Occipital lobe (tissue), 2 donors: ENCODE data around the gene GLS. TPM values are rescaled to one million over a fixed set of nuclear protein-coding genes. Genes with fewer than 3 reads are reported as not detected.
"Not testable (repeated sequence)": the region's sequence is repeated elsewhere in the genome, so short reads cannot be mapped to it uniquely, and the experiment has no call there.

Source experiments
- DNase-seq: peaks from one replicate; lab custom pipeline; 2025; lab: John Stamatoyannopoulos, UW
- total RNA-seq: library from RNA; depleted of rRNA; stranded (reverse); fragments of >200 nt; gene quantifications from one replicate; pipeline ENCODE4 v1.2.3, GENCODE V29; 2014

The GLS gene
- total RNA-seq, 1 donor from 2014 or later = 207 TPM

DNA sequence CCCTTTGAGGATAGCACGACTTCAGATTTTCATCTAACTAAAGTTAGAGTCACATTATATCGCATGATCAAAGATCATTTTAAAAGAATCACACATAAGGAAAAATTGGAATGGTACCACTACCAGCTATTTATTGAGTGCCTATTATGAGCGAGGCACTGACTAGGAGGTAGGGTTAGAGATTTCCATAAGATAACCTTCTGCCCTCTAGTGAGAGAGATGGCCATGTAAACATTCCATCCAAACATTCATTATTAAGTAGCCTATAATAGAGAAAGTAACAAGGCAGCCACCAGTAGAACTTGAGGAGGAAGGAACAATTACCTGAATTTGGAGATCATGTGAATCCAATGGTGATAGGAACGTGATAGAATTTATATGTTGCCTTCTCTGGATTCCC lies 25.4 kb upstream of the GLS start:
- DNase-seq = no peak

DNA sequence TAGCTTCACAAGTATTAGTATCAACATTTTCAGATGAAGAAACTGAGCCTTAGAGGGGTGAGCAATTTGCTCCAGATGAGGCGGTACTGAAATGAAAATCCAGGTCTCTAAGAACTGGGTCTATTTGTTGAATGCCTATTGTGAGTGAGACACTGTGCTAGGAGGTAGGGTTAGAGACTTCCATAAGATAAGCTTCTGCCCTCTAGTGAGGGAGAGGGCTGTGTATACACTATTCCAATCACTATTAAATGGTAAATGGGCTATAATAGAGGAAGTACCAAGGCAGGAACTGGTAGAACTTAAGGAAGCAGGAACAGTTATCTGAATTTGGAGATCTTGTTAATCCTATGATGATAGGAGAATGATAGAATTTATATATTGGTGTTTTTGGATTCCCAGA lies 23.6 kb upstream of the GLS start:
- no peak for DNase-seq

DNA sequence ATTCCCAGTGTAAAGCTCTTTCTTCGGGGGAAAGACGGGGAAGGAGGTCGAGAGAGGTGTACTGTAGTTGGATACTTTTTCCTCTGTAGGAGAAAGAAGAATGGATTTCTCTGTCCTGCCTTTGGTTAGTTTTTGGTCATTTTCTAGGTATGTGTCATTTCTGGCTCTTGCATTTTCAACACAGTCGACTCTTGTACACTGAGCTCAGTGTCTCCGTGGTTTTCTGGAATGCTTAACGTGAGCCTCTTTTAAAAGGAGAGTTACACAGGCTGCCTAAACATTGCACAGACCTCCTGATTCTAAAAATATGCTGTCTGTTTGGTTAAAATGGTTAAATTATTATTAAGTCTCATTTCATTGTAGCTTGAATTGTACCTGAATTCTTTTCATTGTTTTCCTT lies 21.8 kb upstream of the GLS start:
- DNase-seq = no peak

DNA sequence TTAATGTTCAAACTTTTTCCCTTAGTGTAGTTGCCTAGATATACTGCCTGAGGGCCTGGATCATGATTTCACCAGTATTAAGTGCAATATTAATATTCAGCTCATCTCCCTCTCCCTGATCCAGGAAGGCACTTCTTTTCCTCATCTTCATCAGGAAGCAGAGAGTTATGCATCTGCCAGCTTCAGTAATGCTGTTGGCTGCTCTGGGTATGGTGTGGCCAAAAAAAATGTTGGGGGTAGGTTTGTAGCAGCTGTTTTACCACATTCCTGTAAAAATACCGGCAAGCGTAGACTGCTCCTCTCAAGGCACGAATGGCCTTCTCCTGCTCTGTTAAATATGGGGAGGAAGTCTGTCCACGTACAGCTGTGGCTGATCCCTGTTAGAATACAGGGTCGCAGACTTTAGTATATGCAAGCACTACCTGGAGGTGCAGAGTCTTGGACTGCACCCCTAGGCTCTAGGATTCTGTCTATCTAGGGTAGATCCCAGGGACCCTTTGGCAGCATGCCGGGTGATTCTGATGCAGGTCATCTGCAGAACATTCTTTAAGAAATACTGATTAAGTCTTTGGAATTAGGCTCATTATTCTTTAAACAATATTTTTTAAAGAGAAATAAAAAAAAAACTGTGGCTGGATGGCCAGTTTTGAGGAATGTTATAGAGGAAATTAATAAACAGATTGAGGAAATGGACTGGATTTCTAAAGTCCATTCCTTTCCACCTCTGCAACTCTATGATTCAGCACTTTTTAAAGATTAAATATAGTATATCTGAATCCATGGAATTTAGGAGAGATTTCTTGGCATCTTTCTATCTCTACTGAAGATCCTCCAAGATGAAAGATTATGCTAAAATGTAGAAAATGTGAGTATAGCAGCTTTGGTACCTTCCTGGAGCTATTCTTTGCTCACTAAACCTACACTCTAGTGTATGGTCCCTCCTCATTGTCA lies 21.0 kb upstream of the GLS start:
- no peak for DNase-seq

DNA sequence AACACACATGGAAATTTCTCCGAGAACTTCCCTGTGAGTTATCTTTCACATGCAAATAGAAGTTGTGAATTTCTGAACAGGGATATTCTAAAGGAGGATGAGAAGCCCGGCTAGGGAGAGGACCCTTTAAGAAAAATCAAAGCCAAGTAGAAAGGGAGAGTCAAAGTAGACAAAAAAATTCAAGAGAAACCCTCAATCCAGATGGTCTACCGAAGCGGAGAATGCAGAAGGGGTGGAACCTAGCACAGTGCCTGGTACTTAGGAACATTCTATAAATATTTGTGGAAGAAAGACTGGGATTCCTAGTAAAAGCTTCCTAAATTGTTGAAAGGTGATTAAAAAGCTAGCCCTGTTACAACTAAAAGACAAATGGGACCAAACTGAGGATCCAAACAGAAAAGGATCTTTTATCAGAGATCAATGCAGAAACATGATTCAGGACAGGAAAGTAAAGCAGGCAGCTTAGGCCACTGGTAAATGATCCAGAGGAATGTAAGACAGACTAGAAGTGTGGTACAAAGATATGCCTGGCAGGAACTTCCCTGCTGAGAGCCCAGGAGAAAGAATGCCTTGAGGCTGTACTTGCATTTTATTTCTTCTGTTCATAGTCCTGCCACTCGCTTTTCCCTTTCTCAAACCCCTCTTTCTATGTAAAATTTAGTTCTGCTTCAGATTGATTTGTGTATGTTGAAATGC lies 19.5 kb upstream of the GLS start:
- no peak for DNase-seq

DNA sequence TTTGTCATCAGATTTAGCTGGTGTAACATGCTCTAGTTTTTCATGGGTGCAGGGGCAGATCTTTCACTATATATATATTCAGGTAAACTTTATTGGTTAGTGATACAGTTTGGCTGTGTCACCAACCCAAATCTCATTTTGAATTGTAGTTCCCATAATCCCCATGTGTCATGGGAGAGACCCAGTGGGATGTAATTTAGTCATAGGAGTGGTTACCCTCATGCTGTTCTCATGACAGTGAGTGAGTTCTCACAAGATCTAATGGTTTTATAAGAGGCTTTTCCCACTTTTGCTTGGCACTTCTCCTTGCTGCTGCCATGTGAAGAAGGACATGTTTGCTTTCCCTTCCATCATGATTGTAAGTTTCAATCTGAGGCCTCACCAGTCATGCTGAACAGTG lies 18.5 kb upstream of the GLS start:
- DNase-seq = not testable (repeated sequence)

DNA sequence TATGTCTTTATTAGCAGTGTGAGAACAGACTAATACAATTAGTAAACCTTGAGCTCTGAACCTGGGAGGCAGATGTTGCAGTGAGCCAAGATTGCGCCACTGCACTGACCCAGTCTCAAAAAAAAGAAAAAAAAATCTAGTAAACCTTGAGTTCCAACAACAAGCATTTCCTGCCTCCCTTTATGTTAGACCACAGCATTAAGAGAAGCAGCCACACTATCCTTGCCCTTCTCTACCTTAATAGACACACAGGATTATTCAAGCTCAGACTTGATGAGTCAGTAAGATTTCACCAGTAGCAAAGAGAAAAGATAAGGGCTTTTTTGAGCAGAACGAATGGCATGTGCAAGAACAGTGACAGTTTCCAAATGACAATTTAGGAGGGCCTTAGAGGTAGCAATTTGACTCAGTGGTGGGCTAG lies 18.0 kb upstream of the GLS start:
- DNase-seq = no peak

DNA sequence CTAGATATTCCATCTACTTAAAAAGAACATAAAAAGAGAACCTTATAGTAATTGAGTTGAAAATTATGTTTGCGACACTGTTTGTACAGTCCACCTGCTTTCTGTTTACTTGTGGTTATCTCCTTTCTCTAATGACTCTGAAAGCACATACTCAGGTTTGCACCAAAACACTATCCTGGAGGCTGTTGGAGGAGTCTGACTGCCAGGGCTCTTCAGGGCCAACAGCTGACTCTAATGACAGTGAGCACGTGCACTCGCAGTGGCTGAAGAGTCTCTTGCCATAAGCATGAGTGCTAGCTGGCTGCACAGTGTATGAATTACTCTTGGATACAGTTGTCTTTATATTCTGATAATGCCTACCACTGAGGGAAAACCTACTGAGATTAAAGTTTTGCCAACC lies 16.7 kb upstream of the GLS start:
- DNase-seq = no peak

DNA sequence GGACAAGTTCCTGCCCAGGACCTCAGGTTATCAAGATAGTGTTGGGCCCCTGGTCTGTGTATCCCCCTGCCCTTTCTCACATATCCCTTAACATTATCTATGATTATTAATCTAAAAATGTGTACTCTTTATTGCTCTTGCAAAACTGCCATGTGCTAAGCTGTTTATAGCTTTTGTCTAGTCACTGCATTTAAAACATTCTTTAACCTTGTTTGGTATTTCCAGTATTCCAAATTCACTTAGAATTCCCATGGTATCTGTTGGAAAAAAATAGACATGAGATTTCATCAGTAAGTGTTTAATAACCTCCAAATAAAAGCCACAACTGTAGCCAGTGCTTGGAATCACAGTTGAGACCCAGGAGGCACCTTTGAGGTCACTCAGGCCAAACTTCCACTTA lies 16.2 kb upstream of the GLS start:
- DNase-seq = no peak

DNA sequence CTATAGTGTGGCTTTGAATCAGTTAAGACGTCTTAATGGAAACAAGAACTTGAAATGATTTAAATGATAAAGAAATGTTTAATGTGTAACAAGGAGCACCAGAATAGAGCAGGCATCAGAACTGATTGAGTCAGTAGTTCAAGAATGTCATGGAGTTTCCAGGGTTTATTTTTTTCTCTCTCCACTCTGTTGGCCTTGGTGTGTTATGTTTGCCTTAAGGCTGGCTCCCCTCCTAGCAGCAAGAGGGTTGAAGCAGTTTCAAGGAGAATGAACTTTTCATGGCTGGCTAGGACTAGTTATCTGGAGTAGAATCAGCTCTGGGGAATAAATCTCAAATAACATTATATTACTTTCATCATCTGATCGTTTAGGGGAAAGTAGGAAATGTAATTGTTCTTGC lies 13.4 kb upstream of the GLS start:
- DNase-seq = no peak

DNA sequence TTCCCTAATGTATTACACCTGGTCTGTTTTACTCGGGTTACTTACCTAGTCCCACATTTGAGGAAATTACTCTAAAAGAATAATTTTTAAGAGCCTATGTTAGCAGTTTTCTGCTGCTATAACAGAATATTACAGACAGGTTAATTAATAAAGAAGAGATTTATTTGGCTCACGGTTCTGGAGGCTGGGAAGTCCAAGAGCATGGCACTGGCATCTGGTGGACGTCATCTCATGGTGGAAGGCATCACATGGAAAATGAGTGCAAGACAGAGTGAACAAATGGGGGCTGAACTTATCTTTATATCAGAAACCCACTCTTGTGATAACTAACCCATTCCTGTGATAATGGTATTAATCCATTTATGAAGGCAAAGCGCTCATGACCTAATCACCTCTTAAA lies 12.8 kb upstream of the GLS start:
- DNase-seq = no peak

DNA sequence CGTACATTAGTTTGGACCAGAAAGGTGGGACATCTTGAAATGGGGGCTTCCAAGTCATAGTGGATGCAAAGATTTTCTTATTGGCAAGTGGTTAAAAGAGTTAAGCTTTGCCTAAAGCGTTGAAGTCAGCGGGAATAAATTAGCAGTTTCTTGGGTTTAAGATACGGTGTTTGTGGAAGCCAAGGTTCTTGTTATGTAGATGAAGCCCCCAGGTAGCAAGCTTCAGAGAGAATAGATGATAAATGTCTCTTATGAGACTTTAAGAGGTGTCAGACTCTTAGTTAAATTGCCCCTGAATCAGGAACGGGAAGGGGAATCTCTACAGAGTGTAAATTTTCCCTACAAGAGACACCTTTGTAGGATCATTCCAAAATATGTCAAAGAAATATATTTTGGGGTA lies 10.9 kb upstream of the GLS start:
- DNase-seq = no peak

DNA sequence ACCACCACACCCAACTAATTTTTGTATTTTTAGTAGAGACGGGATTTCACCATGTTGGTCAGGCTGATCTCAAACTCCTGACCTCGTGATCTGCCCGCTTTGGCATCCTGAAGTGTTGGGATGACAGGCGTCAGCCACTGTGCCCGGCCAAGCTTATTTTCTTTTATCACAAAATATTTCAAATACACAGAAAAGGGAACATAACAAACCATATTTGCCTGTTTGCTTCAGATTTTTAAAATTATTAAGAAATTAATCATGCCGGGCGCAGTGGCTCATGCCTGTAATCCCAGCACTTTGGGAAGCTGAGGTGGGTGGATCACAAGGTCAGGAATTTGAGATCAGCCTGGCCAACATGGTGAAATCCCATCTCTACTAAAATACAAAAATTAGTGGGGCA lies 7.2 kb upstream of the GLS start:
- not testable (repeated sequence) for DNase-seq

DNA sequence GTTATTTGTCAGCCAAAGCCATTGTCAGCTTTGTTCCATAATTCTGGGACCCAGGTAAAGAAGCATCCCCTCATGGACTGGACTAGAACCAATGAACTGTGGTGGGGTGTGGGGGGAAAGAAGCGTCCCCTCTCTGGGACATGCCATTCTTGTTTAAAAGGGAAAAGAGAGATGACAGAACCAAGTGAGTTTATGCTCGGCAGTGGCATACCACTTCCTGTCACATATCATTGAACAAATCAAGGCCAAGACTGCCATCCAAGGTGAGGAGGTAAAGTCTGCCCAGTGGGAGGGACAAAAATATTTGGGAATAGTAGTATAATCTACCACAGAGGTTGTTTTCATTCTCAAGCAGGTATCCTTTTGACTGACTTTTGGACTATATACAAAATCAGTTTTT lies 4.7 kb upstream of the GLS start:
- no peak for DNase-seq

DNA sequence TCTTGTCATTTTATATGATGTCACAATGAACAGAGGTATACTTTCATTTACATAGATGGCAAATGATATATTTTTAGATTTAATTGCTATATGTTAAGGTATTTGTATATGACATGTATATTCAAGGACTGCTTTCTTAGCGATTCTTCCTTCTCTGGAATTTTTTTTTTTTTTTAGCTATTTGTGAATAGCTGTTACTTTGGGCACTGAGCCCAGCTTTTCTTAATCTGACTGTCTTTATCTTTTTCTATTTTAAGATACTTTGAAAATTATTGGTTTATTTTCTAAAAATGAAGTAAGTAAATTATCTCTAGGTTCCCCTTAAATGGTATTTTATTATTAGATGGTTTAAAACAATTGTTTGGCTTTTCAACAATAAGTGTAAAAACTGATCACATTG lies 4.0 kb upstream of the GLS start:
- DNase-seq = no peak

DNA sequence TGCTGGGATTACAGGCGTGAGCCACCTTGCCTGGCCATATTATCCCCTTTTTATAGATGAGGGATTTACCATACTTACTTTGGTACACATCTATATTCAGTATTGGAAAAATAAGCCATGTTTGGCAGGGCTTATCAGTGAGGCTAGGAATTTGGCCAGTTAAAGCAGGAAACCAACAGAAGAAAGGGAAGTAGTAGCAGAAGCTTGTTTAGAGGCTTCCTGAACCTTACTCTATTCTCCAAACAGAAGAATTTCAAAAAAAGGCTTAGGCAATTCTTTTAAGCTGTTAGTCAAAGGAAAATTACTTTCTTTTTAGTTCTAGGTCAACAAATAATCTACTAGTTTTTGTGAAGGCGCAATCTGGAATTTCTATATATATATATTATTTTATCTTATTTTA lies 3.2 kb upstream of the GLS start:
- no peak for DNase-seq

DNA sequence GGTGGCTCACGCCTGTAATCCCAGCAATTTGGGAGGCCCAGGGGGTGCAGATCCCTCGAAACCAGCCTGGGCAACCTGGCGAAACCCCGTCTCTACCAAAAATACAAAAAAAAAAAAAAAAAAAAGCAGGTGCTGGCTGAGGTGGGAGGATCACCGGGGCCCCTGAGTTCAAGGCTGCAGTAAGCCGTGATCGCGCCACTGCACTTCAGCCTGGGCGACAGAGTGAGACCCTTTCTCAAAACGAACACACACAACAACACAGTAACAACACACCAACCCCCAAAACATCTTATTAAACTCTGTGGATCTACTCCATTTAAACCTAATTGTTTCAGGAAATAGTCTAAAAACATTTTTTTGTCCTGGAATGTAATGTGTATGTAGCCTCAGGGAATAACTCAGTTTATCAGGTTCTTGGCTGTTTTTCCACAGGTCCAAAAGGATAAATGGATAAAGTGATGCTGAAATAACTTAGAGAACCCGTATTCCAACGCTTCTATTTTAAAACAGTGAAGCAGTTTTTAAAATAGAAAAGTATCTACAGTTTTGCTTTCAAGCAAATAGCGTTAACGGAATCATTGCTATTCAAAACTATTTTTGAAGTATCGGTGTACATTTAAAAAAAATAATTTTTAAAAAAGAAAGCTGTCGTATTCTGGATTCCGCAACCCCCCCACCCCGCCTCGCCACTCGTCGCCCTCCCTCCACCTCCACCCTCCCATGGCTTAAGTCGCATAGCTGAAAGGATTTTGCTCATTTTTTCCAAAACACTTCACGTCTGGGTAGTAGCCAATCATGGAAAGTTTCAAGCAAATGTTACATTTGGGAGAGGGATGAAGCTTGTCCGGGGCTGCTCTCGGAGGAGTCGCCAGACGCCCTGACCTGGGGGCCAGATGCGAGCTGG lies 895 bp upstream of the GLS start:
- peak; percentile 48 for DNase-seq

DNA sequence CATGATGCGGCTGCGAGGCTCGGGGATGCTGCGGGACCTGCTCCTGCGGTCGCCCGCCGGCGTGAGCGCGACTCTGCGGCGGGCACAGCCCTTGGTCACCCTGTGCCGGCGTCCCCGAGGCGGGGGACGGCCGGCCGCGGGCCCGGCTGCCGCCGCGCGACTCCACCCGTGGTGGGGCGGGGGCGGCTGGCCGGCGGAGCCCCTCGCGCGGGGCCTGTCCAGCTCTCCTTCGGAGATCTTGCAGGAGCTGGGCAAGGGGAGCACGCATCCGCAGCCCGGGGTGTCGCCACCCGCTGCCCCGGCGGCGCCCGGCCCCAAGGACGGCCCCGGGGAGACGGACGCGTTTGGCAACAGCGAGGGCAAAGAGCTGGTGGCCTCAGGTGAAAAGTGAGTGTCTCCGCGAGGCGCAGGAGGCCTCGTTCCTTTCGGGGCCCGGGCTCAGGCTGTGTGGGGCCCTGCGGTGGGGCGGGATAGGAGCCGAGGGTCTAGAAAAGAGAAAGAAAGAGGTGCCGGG lies 520 bp downstream of the GLS start:
- DNase-seq = no peak

DNA sequence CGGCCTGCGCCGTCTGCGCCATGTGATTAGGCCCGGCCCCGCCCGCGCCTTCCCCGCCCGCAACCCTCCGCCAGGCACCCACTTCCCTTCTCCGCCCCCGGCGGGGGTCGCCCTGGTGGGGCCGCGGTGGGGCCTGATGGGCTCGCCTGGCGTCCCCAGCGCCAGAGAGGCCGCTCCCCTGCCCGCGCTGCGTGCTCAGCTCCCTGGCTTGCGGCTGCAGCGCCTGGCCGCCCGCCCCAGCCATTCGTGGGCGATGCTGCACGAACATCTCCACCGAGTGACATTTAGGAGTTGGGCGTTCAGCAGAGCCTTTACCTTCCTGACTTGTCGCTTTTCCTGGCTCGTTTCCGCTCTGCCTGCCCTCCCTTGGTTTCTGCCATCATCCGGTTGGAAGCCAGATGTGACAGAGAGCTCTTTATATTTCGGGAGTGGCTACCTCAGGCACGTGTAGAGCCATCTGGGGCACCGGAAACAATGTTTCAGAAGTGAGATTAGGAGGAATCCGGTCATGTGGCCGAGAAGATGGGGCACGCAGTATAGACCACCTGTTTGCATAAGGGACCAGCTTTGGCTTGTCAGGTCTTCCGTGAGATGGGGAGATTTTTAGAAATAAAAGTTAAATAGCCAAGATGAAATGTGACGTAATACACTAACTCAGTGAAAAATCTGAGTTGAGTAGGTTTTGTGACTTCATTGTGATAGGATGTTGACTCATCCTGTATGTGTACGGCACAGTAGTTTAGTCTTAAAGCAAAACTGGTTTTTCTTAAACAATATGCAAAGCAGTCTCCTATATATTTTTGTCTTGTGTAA lies 1.2 kb downstream of the GLS start:
- peak; percentile 45 for DNase-seq

DNA sequence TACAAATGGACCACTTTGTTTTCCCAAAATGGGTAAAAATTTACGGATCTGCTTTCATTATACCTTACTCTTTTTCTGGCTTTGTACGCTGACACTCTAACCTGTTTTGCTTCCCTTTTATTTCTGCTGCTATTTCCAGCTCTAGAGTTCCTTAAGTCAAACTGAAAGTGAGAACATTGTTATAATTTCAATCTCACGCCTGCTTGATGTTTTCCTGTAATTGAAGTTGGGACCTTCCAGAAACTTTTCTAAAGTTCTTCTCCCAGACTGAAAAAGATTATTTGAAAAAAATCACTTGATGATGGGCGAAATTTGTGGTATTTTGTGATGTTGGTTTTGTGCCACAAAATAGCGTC lies 1.8 kb downstream of the GLS start:
- no peak for DNase-seq
